Measurements from ENCODE around the gene FGR. TPM values are rescaled to one million over a fixed set of nuclear protein-coding genes. Genes with fewer than 3 reads are reported as not detected.
A peak's percentile ranks its signal among the peaks of the same experiment; 100 is the strongest.

Gene FGR
- total and polyA plus RNA-seq, 2 of the 13 experiments (the other 11 are each of a cell fraction or from before 2014, with no cell fraction given): not detected

GRCh38 chr1:27581823-27582243 lies 53.2 kb downstream of the FGR start (continued):
- TF ChIP-seq HOMEZ (CRISPR knock-in tag; IDR thresholded peaks at IDR 0.05; ENCODE audit: low read depth) (no peak), HNRNPL (IDR thresholded peaks at IDR 0.05; ENCODE audit: low read depth, low read length) (no peak), ZNF430 (CRISPR knock-in tag; IDR thresholded peaks at IDR 0.05) (no peak), PLRG1 (conservative IDR thresholded peaks at IDR 0.05) (no peak), PHF21A (CRISPR knock-in tag; IDR thresholded peaks at IDR 0.05) (peak; percentile 64; the same call in 1 of the 2 replicates), ZNF484 (CRISPR knock-in tag; IDR thresholded peaks at IDR 0.05; ENCODE audit: borderline replicate concordance, low read depth) (no peak), E2F5 (CRISPR knock-in tag; conservative IDR thresholded peaks at IDR 0.05) (no peak), ZNF510 (CRISPR knock-in tag; IDR thresholded peaks at IDR 0.05; ENCODE audit: low read depth) (no peak), FOXJ3 (CRISPR knock-in tag; IDR thresholded peaks at IDR 0.05; ENCODE audit: borderline replicate concordance) (no peak), FOXK1 (CRISPR knock-in tag; IDR thresholded peaks at IDR 0.05; ENCODE audit: borderline replicate concordance, low read depth) (no peak), NFKB2 (CRISPR knock-in tag; IDR thresholded peaks at IDR 0.05; ENCODE audit: borderline replicate concordance) (peak; percentile 29; the same call in 1 of the 2 replicates), GRHL1 (CRISPR knock-in tag; conservative IDR thresholded peaks at IDR 0.05) (no peak), HIC2 (CRISPR knock-in tag; IDR thresholded peaks at IDR 0.05; ENCODE audit: low read depth) (peak; percentile 83), KLF15 (CRISPR knock-in tag; IDR thresholded peaks at IDR 0.05; ENCODE audit: borderline replicate concordance) (no peak), CTCF (CRISPR knock-in tag; IDR thresholded peaks at IDR 0.05) (peak; percentile 32; the same call in 1 of the 2 replicates), KLF11 (CRISPR knock-in tag; IDR thresholded peaks at IDR 0.05) (no peak), ZNF235 (CRISPR knock-in tag; IDR thresholded peaks at IDR 0.05; ENCODE audit: borderline replicate concordance) (no peak), ZKSCAN1 (IDR thresholded peaks at IDR 0.05; ENCODE audit: low read length) (no peak), PBX2 (CRISPR knock-in tag; IDR thresholded peaks at IDR 0.05) (no peak), DBP (CRISPR knock-in tag; IDR thresholded peaks at IDR 0.05; ENCODE audit: not compliant biosample characterization) (no peak)
